ENCODE data around the gene CPSF3. TPM values are rescaled to one million over a fixed set of nuclear protein-coding genes. Genes with fewer than 3 reads are reported as not detected.
"Not testable (repeated sequence)": the region's sequence is repeated elsewhere in the genome, so short reads cannot be mapped to it uniquely, and the experiment has no call there.

The CPSF3 gene
- total RNA-seq, 1 experiment from 2014 or later: 54.7 TPM

DNA sequence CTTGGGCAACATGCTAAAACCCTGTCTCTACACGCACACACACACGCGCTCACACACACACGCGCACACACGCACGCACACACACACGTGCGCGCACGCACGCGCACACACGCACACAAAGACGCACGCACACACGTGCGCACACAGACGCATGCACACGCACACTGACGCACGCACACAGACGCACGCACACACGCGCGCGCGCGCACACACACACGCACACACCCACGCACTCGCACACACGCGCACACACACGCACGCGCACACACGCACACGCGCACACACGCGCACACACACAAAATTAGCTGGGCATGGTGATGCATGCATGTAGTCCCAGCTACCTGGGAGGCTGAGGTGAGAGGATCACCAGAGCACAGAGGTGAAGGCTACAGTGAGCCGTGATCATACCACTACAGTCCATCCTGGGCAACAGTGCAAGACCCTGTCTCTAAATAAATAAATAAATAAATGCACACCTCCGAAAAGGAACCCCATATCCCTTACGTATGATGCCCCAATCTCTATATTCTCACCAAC is 42.8 kb downstream of the CPSF3 start:
- DNase-seq (ENCODE audit: low spot score): no peak

- no peak for DNase-seq (ENCODE audit: low spot score)
These were observed 44.2 kb downstream of the CPSF3 start for GRCh38 chr2:9467687-9468086.

DNA sequence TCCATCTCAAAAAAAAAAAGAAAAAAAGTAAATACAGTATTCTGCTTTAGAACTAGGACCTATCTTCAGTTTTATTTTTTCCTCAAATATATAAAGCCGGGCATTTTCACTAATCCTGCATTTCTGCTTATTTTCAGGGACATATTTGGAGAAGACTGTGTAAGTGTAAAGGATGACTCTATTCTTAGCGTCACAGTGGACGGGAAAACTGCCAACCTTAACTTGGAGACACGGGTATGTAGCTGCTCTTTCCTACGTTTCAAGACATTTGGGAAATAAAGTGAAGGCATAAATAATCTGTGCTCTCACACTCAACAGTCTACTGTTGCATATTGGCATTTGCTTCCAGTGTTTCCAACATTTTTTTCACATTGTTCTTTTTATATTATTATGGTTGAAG is 47.8 kb downstream of the CPSF3 start:
- DNase-seq (ENCODE audit: low spot score): no peak

- no peak for DNase-seq (ENCODE audit: low spot score)
These were observed 49.1 kb downstream of the CPSF3 start for GRCh38 chr2:9472511-9472910.

DNA sequence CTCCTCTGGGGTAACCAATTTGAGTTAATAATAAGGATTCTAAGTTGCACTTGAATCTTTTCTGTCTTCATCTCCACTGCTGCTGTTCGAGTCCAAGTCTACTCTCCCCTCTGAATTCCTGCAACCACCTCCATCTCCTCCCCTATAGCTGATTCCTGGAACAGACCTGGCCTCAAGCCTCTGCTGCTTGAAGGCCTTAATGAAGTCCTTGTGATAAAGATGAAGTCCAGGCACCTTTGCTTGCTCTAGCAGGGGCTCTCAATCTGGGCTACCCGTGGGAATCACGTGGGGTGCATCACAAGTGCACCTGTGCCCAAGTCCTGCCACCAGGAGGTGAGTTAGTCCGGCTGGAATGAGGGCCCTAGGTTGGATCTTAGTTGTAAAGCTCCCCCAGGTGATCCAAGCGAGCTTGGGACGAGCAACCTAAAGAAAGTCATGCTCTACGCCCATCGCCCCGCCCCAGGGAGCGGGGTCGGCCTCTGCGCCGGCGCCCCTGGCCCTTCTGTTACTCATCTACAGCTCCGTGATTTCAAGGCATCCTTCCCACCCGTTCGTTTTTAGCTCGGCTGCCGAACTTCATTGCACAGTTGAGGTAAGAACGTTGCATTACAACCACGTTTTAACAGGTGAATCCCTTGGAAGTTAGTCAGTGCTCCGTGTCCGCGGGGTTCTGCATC is 50.0 kb downstream of the CPSF3 start:
- no peak for DNase-seq (ENCODE audit: low spot score)

GRCh38 chr2:9473985-9474360 is 50.5 kb downstream of the CPSF3 start:
- no peak for DNase-seq (ENCODE audit: low spot score)

GRCh38 chr2:9474361-9475057 is 51.1 kb downstream of the CPSF3 start, which contains the start of gene IAH1:
Gene IAH1, plus strand, starts transcription at chr2:9474551. Its CDS starts 16 bp downstream, at chr2:9474567.
- DNase-seq (ENCODE audit: low spot score): no peak

DNA sequence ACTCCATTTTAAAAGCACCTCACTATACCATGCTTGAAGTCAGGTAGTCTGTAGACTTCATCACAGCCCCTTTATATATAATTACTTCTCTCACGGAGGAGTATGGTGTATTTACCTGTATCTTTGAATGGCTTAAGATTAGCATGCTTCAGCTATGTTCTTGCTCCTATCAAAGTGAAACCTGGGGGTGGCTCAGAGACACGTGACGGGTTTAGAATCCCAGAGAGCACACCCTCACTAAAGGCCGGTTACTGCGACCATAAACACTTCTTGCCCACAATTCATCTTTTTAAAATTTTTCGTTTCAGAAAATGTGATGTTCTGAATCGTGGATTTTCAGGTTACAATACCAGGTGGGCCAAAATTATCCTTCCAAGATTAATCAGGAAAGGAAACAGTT is 54.5 kb downstream of the CPSF3 start:
- DNase-seq (ENCODE audit: low spot score): no peak

- no peak for DNase-seq (ENCODE audit: low spot score)
These were observed 55.1 kb downstream of the CPSF3 start for GRCh38 chr2:9478526-9478925.

DNA sequence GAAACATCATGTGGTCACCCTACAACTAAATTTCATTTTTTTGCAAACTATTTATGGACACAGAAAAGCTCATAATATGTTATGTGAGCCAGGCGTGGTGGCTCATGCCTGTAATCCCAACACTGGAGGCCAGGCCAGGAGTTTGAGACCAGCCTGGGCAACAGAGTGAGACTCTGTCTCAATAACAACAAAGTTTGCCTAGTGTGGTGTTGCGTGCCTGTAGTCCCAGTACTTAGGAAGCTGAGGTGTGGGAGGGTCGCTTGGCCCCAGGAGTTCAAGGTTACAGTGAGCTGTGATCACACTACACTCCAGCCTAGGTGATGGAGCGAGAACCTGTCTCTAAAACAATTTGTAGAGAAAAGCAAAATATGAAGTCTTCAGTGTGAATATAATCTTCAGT is 56.7 kb downstream of the CPSF3 start:
- no peak for DNase-seq (ENCODE audit: low spot score)

GRCh38 chr2:9483107-9483506 is 59.7 kb downstream of the CPSF3 start:
- DNase-seq (ENCODE audit: low spot score): no peak

- DNase-seq (ENCODE audit: low spot score): no peak
These were observed 61.1 kb downstream of the CPSF3 start for GRCh38 chr2:9484533-9484932.

DNA sequence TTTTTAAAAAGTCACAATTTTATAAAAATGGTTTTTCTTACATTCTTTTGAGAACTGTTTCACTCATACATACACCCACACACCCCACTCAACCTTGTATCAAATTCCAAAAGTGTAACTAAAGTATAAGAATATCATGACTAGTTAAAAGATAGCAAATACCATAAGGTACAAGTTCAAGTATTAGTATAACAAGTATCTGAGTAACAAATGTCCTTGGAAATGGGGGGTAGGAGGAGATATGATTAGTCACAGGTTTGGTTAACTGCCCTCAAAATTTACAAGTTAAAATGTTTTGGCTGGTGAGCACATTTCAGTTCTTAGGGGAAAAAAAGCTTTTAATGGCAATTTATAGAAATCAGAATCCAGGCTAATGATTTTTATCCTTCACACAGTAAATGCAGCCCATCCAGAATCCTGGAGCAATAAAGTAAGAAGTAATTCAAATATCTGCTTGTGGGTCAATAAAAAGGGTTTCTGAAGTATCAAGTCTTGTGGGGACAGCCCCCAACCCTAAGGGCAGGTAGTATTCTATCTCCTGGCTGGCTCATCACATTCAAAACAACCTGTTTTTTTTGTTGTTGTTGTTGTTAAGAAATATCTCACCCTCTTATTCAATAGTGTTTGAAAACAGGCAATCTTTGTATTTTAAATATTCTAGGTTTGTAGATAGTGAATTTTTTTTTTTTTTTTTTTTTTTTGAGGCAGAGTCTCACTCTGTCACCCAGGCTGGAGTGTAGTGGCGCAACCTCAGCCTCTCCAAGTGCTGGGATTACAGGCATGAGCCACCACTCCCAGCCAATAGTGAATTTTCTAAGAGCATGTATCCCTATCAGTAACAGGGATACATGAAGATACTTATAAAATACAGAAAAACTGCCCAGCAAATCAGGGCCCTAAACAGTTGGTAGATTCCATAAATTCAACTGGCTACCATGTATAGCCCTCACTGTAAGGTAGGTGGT is 65.4 kb downstream of the CPSF3 start:
- no peak for DNase-seq (ENCODE audit: low spot score)

- no peak for DNase-seq (ENCODE audit: low spot score)
These were observed 67.3 kb downstream of the CPSF3 start for GRCh38 chr2:9490789-9491188.

DNA sequence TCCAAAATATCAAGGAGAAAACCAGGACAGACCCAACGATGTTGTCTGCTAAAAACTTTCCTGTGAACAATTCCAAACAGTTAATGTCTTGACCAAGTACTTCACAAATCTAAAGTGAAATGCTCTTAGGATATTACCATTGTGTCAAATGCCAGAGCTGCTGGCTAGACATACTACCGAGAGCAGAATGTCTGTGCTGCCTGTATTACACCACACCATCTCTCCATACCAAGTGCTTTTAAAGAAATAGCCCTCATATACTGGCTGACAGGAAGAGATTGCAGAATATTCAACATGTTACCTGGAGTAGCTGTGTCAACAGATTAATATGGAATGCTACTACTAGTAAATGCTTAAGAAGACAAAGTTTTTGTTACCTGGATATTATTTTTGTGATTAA is 69.5 kb downstream of the CPSF3 start:
- no peak for DNase-seq (ENCODE audit: low spot score)

GRCh38 chr2:9493478-9493877 is 70.0 kb downstream of the CPSF3 start:
- no peak for DNase-seq (ENCODE audit: low spot score)

DNA sequence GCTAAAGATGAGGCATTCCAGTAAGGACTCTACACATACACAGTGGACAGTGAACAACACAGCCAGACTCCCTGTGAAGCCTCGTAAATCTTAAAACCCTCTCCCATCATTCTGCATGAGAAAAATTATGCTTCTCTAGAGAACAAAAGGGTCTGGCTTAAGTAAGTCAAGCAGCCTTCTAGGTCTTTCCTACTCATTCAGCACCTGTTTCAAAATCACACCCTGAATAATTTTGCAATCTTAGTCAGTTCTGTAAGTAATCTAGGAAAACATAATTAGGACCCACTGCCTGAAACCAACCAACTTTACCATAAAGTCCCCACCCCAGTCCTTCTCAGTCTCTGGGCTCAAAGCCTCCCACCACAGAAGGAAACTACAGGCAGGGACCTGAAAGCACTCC is 70.6 kb downstream of the CPSF3 start:
- DNase-seq (ENCODE audit: low spot score): no peak

- DNase-seq (ENCODE audit: low spot score): no peak
These were observed 73.6 kb downstream of the CPSF3 start for GRCh38 chr2:9497017-9497416.

- DNase-seq (ENCODE audit: low spot score): no peak
These were observed 74.8 kb downstream of the CPSF3 start for GRCh38 chr2:9498210-9498609.

DNA sequence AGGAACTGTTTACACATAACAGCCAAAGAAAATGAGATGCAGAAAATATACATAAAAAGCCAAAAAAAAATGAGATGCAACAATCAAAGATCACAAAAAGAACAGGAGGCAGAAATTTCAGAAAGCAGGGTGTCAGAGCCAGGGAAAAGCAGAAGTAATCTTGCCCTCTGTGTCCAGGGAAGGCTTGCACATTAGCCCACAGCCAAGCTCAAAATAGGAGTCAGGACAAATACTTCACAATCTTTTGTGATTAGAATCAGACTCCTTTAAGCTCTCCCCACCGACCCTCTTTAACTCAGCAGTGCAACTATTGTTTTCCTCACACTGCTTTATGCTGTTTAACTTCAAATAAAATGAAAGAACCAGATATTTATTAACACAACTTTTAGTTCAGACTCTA is 85.5 kb downstream of the CPSF3 start:
- no peak for DNase-seq (ENCODE audit: low spot score)

- not testable (repeated sequence) for DNase-seq (ENCODE audit: low spot score)
These were observed 90.5 kb downstream of the CPSF3 start for GRCh38 chr2:9513946-9514345.

DNA sequence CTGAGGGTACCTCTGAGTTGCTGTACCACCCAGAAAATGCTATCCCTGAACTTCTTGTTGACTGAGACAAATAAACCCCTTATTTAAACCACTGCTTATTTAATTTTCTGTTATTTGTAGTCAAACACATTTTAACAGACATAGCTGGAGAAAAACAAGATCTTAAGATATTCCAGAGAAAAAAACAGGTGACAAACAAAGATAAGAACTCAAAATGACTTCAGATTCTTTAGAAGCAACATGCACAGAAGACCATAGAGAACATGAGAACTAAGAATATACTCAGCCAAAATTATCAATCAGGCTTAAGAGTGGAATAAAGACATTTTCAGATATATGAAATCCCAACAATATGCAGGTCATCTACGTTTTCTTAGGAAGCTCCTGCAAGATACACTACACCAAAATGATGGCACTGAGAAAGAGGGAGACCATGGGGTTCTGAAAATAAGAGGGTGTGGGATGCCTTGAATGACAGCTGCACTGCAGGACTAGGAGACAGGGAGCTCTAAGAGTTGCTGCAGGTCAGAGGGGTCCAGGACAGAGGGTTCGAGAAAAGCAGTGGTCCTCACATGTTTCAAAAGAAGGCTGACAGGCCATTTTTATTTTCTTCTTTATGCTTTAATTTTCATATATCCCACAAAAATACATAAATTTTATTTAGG is 93.8 kb downstream of the CPSF3 start:
- no peak for DNase-seq (ENCODE audit: low spot score)
